DMS 273 treated with DMSO at 0.1 percent for 48 hours (cell line): ENCODE data around the gene DESI1.
"Not testable (repeated sequence)": the region's sequence is repeated elsewhere in the genome, so short reads cannot be mapped to it uniquely, and the experiment has no call there.

Experiments used
- DNase-seq: peaks from one replicate; lab custom pipeline; 2025; lab: John Stamatoyannopoulos, UW

DESI1 gene

GRCh38 chr22:41585898-41586297 is 34.9 kb downstream of the DESI1 start:
- DNase-seq, result no peak

- DNase-seq, result no peak
Observed at GRCh38 chr22:41584881-41585280, 36.0 kb downstream of the DESI1 start.

- DNase-seq, result no peak
Observed at GRCh38 chr22:41582694-41583093, 38.1 kb downstream of the DESI1 start.

- DNase-seq, result no peak
Observed at GRCh38 chr22:41579997-41580355, 40.9 kb downstream of the DESI1 start.

GRCh38 chr22:41579297-41579996 is 41.4 kb downstream of the DESI1 start:
- no peak for DNase-seq

- DNase-seq, result no peak
Observed at GRCh38 chr22:41578818-41579217, 42.0 kb downstream of the DESI1 start.

- no peak for DNase-seq
Observed at GRCh38 chr22:41578114-41578513, 42.7 kb downstream of the DESI1 start.

GRCh38 chr22:41576877-41577276 is 44.0 kb downstream of the DESI1 start:
- DNase-seq, result no peak

GRCh38 chr22:41575533-41575932 is 45.3 kb downstream of the DESI1 start:
- no peak for DNase-seq

- no peak for DNase-seq
Observed at GRCh38 chr22:41574847-41575381, 45.9 kb downstream of the DESI1 start.

- DNase-seq, result no peak
Observed at GRCh38 chr22:41573677-41574076, 47.2 kb downstream of the DESI1 start.

- not testable (repeated sequence) for DNase-seq
Observed at GRCh38 chr22:41572305-41572704, 48.5 kb downstream of the DESI1 start.

- no peak for DNase-seq
Observed at GRCh38 chr22:41571786-41572185, 49.1 kb downstream of the DESI1 start.

GRCh38 chr22:41570221-41570620 is 50.6 kb downstream of the DESI1 start:
- DNase-seq, result no peak

GRCh38 chr22:41568811-41569210 is 52.0 kb downstream of the DESI1 start:
- DNase-seq, result no peak

- no peak for DNase-seq
Observed at GRCh38 chr22:41567512-41567768, 53.4 kb downstream of the DESI1 start.

- DNase-seq, result no peak
Observed at GRCh38 chr22:41565403-41566054, 55.3 kb downstream of the DESI1 start.

- no peak for DNase-seq
Observed at GRCh38 chr22:41564563-41564962, 56.3 kb downstream of the DESI1 start.

- no peak for DNase-seq
Observed at GRCh38 chr22:41563051-41563711, 57.7 kb downstream of the DESI1 start.

GRCh38 chr22:41562461-41562860 is 58.4 kb downstream of the DESI1 start:
- no peak for DNase-seq

- DNase-seq, result no peak
Observed at GRCh38 chr22:41561788-41562187, 59.1 kb downstream of the DESI1 start.

- no peak for DNase-seq
Observed at GRCh38 chr22:41561335-41561734, 59.5 kb downstream of the DESI1 start.

- DNase-seq, result no peak
Observed at GRCh38 chr22:41560095-41560471, 60.8 kb downstream of the DESI1 start.
